ENCODE results near the gene MKKS.

DNA sequence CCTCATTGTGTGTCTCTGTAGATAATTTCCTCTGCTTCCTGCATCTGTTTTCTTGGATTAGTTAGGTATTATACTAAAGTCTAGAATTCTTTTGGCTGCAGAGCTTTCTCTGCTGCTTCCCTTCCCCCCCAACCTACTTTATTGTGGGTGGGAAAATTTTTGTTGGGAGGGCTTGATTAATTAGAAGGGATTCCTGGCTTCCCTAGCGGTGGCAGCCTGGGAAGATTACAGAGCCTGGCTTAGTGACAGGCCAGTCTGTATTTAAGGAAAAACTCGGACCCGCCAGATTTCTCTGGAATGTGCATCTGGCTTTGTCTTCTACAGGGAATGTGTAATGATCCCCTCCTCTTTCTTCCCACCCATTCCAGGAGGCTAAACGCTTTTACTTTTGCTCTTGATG, 32.3 kb upstream of the MKKS start:
- no peak for TF ChIP-seq POLR2A (IDR thresholded peaks at IDR 0.05)
- TF ChIP-seq, protein P1, sequence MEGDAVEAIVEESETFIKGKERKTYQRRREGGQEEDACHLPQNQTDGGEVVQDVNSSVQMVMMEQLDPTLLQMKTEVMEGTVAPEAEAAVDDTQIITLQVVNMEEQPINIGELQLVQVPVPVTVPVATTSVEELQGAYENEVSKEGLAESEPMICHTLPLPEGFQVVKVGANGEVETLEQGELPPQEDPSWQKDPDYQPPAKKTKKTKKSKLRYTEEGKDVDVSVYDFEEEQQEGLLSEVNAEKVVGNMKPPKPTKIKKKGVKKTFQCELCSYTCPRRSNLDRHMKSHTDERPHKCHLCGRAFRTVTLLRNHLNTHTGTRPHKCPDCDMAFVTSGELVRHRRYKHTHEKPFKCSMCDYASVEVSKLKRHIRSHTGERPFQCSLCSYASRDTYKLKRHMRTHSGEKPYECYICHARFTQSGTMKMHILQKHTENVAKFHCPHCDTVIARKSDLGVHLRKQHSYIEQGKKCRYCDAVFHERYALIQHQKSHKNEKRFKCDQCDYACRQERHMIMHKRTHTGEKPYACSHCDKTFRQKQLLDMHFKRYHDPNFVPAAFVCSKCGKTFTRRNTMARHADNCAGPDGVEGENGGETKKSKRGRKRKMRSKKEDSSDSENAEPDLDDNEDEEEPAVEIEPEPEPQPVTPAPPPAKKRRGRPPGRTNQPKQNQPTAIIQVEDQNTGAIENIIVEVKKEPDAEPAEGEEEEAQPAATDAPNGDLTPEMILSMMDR (IDR thresholded peaks at IDR 0.05) = no peak
